GM23248 (cell line): ENCODE data around the gene TMEM203. TPM values are rescaled to one million over a fixed set of nuclear protein-coding genes. Genes with fewer than 3 reads are reported as not detected.

Experiments
- DNase-seq: peaks from one replicate; pipeline ENCODE4 v3.0.0-alpha.2; 2015
- H2AFZ ChIP-seq: fragments of 200-600 bp; sonication (generic); 2 replicates; pipeline ENCODE4 v1.6.1; 2016; ENCODE audit warnings: antibody characterized with exemption
- H3F3A ChIP-seq: fragments of 200-600 bp; sonication (generic); 2 replicates; pipeline ENCODE4 v1.6.1; 2016; ENCODE audit warnings: mild to moderate bottlenecking, antibody characterized with exemption, mixed run types; ENCODE audit not compliant: insufficient read depth
- H3K27ac ChIP-seq: fragments of 200-600 bp; sonication (generic); 2 replicates; pipeline ENCODE4 v1.5.1; 2016; ENCODE audit warnings: mild to moderate bottlenecking
- H3K27me3 ChIP-seq: fragments of 200-600 bp; sonication (generic); replicated peaks from 2 replicates; pipeline ENCODE4 v1.6.1; 2016; ENCODE audit warnings: mild to moderate bottlenecking; ENCODE audit not compliant: insufficient read depth
- H3K36me3 ChIP-seq: fragments of 200-600 bp; sonication (generic); 2 replicates; pipeline ENCODE4 v1.6.1; 2016; ENCODE audit warnings: low read depth, mild to moderate bottlenecking
- H3K4me1 ChIP-seq: fragments of 200-600 bp; sonication (generic); 2 replicates; pipeline ENCODE4 v1.6.1; 2016; ENCODE audit warnings: mild to moderate bottlenecking; ENCODE audit not compliant: insufficient read depth
- H3K4me2 ChIP-seq: fragments of 200-600 bp; sonication (generic); one replicate; pipeline ENCODE4 v1.6.1; 2016; ENCODE audit warnings: mild to moderate bottlenecking; ENCODE audit not compliant: unreplicated experiment
- H3K4me3 ChIP-seq: fragments of 200-600 bp; sonication (generic); 2 replicates; pipeline ENCODE4 v1.5.1; 2016; ENCODE audit warnings: mild to moderate bottlenecking
- H3K79me2 ChIP-seq: fragments of 200-600 bp; sonication (generic); 2 replicates; pipeline ENCODE4 v1.6.1; 2016; ENCODE audit warnings: mild to moderate bottlenecking; ENCODE audit not compliant: insufficient read depth
- H3K9ac ChIP-seq: fragments of 200-600 bp; sonication (generic); 2 replicates; pipeline ENCODE4 v1.6.1; 2016; ENCODE audit warnings: mild to moderate bottlenecking
- H3K9me2 ChIP-seq: fragments of 200-600 bp; sonication (generic); 2 replicates; pipeline ENCODE4 v1.6.1; 2016; ENCODE audit warnings: mixed run types, mild to moderate bottlenecking, moderate library complexity; ENCODE audit not compliant: insufficient read depth
- H3K9me3 ChIP-seq: fragments of 200-600 bp; sonication (generic); one replicate; pipeline ENCODE4 v1.6.1; 2017; ENCODE audit warnings: low read depth
- H4K20me1 ChIP-seq: fragments of 200-600 bp; sonication (generic); 2 replicates; pipeline ENCODE4 v1.6.0; 2016; ENCODE audit not compliant: insufficient read depth
- EZH2 ChIP-seq: fragments of 200-600 bp; sonication (generic); IDR thresholded peaks from 2 replicates; pipeline ENCODE4 v1.6.1; 2018; ENCODE audit warnings: antibody characterized with exemption, mild to moderate bottlenecking; ENCODE audit not compliant: insufficient read depth, poor library complexity, severe bottlenecking
- EZH2phosphoT487 ChIP-seq: fragments of 200-600 bp; sonication (generic); IDR thresholded peaks from 2 replicates; pipeline ENCODE4 v1.6.1; 2018; ENCODE audit warnings: antibody characterized with exemption, moderate library complexity, mild to moderate bottlenecking, low read depth; ENCODE audit not compliant: insufficient read depth
- WGBS, 2 experiments: methylation state at CpG; one replicate each; pipeline ENCODE4 v1.1.6; 2015 to 2017; ENCODE audit warnings: low lambda C conversion rate in 2 of 2, low coverage in 1 of 2; ENCODE audit errors: missing lambda C conversion rate in 2 of 2; 5-methylcytosine and 5-hydroxymethylcytosine counted together
- in situ Hi-C: fragments of 300-500 bp; cut with MboI; formaldehyde crosslinking; loops from 2 replicates; pipeline ENCODE4 v1.15.0; 2020
- polyA plus RNA-seq: library from polyadenylated mRNA; unstranded; fragments of >200 nt; fragmentation: Nextera tagmentation; extraction: Ambion mirVana; gene quantifications from 2 replicates; pipeline ENCODE4 v1.2.1, GENCODE V29; 2016
- total RNA-seq: library from RNA; depleted of rRNA; stranded (reverse); fragments of >200 nt; shearing (Covaris generic); gene quantifications from 2 replicates; pipeline ENCODE4 v1.2.3, GENCODE V29; 2014

The TMEM203 gene
- total and polyA plus RNA-seq, 2 experiments from 2014 or later, result 46.9 to 52.9 TPM

DNA sequence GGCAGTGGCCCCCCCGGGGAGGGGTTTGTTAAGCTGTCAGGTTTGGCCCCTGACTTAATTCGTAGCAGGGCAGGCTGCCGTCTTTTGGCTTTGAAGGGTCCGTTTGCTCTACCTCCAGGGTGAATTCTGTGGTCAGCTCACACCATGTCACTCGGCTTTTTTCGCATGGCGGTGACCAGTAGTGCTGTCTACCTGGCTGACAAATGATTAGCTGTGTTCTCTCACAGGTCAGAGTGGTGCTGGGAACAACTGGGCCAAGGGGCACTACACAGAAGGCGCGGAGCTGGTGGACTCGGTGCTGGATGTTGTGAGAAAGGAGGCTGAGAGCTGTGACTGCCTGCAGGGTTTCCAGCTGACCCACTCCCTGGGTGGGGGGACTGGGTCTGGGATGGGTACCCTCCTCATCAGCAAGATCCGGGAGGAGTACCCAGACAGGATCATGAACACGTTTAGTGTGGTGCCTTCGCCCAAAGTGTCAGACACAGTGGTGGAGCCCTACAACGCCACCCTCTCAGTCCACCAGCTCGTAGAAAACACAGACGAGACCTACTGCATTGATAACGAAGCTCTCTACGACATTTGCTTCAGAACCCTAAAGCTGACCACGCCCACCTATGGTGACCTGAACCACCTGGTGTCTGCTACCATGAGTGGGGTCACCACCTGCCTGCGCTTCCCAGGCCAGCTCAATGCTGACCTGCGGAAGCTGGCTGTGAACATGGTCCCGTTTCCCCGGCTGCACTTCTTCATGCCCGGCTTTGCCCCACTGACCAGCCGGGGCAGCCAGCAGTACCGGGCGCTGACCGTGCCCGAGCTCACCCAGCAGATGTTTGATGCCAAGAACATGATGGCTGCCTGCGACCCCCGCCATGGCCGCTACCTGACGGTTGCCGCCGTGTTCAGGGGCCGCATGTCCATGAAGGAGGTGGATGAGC, 37.1 kb upstream of the TMEM203 start:
- peak; percentile 25 for DNase-seq
- in situ Hi-C loops, result no loop called here
- 82 to 83% methylated on average over 35 to 36 of the region's 36 CpGs for whole genome bisulfite sequencing, 2 experiments

DNA sequence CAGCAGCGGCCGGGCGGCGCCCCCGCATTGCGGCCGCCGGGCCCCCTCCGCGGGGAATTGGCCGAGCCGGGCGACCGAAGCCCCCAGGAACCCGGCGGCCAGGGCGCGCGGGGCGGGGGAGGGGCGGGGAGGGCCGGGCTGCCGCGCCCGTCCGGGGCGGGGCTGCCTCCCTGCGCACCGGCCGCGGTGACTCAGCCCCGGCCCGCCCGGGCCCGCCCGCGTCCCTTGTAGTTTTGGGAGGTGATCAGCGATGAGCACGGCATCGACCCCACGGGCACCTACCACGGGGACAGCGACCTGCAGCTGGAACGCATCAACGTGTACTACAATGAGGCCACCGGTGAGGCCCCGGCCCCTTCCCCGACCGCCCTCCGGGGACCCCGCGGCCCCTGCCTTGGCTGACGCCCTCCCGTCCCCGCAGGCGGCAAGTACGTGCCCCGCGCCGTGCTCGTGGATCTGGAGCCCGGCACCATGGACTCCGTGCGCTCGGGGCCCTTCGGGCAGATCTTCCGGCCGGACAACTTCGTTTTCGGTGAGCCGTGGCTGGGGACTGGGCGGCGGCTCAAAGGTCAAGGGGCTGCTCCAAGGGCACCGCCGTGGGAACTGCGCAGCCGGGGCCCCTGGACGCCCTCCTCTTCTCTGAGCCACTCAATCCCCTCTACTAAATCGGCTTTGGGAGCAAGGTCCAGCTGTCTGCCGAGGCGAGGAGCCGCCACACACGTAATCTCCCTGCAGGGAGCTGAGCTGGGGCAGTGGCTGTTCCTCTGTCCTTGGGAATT, 36.2 kb upstream of the TMEM203 start:
- Histone ChIP-seq H3K27me3 (no peaks in the 10 kb centered on the region), H3F3A (peaks cover 22% of the 10 kb centered on the region), H3K9ac (peak overlapping the region; percentile 89), H3K27ac (peak overlapping the region; percentile 82), H3K36me3 (peaks cover 18% of the 10 kb centered on the region), H4K20me1 (peaks cover 19% of the 10 kb centered on the region; the same call in 1 of the 2 replicates), H3K9me3 (no peaks in the 10 kb centered on the region), H3K4me1 (peaks cover 13% of the 10 kb centered on the region; the same call in 1 of the 2 replicates), H3K4me3 (peak overlapping the region; percentile 84), H3K4me2 (peak overlapping the region; percentile 90), H3K9me2 (no peaks in the 10 kb centered on the region), H2AFZ (no peak overlapping the region), H3K79me2 (peaks cover 54% of the 10 kb centered on the region)
- TF ChIP-seq EZH2phosphoT487 (no peak), EZH2 (no peak)
- WGBS, 2 experiments, result 1 to 2% methylated on average over 29 to 60 of the region's 83 CpGs
- DNase-seq, result peak; percentile 89
- in situ Hi-C loops, result no loop called here

More for the DNA sequence above, 37.1 kb upstream of the TMEM203 start:
- Histone ChIP-seq H3K9me2 (no peaks in the 10 kb centered on the region), H4K20me1 (peaks cover 19% of the 10 kb centered on the region; the same call in 1 of the 2 replicates), H3K4me3 (peak overlapping the region; percentile 84), H3K27ac (peak overlapping the region; percentile 82; the same call in 1 of the 2 replicates), H3F3A (peaks cover 22% of the 10 kb centered on the region), H3K9ac (peak overlapping the region; percentile 89), H3K36me3 (peaks cover 18% of the 10 kb centered on the region), H3K4me1 (peaks cover 13% of the 10 kb centered on the region; the same call in 1 of the 2 replicates), H3K27me3 (no peaks in the 10 kb centered on the region), H3K4me2 (peak overlapping the region; percentile 90), H2AFZ (no peak overlapping the region), H3K79me2 (peaks cover 51% of the 10 kb centered on the region), H3K9me3 (no peaks in the 10 kb centered on the region)
- TF ChIP-seq EZH2phosphoT487, result no peak
- no peak for TF ChIP-seq EZH2

DNA sequence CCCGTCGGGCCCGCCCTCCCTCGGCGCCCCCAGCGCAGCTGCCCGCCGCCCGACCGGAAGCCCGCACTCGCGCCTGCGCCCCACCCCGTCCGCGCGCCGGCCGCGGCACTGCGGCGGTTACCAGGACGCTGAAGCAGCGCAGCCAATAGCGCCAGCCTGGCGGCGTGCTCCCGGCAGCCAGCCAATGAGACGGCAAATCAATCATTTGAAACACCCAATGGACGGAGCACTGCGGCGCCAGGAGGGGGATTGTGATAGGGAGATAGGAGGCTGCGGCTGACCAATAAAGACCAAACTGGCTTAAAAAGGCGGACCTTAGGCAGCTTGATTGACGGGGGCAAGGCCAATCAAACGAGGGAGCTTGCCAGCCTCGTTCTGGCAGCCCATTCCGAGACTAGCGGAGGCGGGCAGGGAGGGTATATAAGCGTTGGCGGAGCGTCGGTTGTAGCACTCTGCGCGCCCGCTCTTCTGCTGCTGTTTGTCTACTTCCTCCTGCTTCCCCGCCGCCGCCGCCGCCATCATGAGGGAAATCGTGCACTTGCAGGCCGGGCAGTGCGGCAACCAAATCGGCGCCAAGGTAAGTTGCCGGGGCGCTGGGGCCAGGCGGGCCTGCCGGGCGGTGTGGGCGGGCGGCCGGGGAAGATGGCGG, 35.5 kb upstream of the TMEM203 start, which contains the start of gene TUBB4B:
TUBB4B (plus strand) TSS at position 447 of the 649 bp plus-strand sequence; CDS start at position 521, 74 bp downstream.
- 1% methylated on average over 41 to 67 of the region's 67 CpGs for WGBS, 2 experiments
- in situ Hi-C loops, result no loop called here
- peak within 1 kb of the TSS; percentile 95 for H3K9ac ChIP-seq
- H3K4me2 ChIP-seq, result peak within 1 kb of the TSS; percentile 95
- H4K20me1 ChIP-seq, result peaks cover 19% of the 10 kb centered on the region; the same call in 1 of the 2 replicates
- H3K79me2 ChIP-seq, result peaks cover 54% of the 10 kb centered on the region
- H3K27me3 ChIP-seq, result no peaks in the 10 kb centered on the region
- peak; percentile 100 for DNase-seq
- TF ChIP-seq EZH2 (no peak), EZH2phosphoT487 (no peak)
- H3K4me3 ChIP-seq, result peak within 1 kb of the TSS; percentile 84
- H3K36me3 ChIP-seq, result peaks cover 18% of the 10 kb centered on the region
- H3K9me3 ChIP-seq, result no peaks in the 10 kb centered on the region
- peaks cover 22% of the 10 kb centered on the region for H3F3A ChIP-seq
- peak within 1 kb of the TSS; percentile 55 for H2AFZ ChIP-seq
- peak within 1 kb of the TSS; percentile 95 for H3K27ac ChIP-seq
- peaks cover 13% of the 10 kb centered on the region; the same call in 1 of the 2 replicates for H3K4me1 ChIP-seq
- no peaks in the 10 kb centered on the region for H3K9me2 ChIP-seq
